ENCODE measurements around the gene COL4A2.

DNA sequence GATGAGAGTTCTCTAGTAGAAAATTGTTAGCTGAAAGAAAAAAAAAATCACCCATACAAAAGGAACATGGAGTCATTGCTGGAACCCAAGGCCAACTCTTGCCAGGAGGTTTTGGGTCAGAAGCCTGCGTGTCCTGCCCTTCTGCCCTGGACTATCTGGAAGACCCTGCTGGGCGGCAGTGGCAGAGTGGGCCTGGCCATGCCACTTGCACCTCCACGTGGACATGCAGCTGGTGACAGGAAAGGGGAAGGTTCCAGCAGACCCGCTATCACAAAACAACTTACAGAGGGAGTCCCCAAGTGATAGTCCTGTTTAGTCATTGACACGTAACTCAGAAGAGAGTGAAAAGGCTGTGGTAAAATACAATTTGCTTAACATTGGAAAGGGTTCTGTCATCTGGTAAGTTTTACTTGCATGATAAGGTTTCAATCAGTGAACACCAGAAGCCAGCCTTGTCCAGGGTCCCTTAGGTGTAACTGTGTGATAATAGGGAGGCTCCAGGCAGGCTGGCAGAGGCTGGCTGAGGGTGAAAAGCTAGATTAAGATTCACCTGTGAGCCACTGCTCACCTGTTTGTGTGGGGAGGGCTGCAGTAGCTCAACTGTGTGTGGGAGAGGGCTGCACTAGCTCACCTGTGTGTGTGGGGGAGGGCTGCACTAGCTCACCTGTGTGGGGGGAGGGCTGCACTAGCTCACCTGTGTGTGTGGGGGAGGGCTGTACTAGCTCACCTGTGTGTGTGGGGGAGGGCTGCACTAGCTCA, 47.8 kb downstream of the COL4A2 start:
- TF ChIP-seq, protein P1, sequence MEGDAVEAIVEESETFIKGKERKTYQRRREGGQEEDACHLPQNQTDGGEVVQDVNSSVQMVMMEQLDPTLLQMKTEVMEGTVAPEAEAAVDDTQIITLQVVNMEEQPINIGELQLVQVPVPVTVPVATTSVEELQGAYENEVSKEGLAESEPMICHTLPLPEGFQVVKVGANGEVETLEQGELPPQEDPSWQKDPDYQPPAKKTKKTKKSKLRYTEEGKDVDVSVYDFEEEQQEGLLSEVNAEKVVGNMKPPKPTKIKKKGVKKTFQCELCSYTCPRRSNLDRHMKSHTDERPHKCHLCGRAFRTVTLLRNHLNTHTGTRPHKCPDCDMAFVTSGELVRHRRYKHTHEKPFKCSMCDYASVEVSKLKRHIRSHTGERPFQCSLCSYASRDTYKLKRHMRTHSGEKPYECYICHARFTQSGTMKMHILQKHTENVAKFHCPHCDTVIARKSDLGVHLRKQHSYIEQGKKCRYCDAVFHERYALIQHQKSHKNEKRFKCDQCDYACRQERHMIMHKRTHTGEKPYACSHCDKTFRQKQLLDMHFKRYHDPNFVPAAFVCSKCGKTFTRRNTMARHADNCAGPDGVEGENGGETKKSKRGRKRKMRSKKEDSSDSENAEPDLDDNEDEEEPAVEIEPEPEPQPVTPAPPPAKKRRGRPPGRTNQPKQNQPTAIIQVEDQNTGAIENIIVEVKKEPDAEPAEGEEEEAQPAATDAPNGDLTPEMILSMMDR (IDR thresholded peaks at IDR 0.05; ENCODE audit: insufficient read depth, low read depth, low read length): no peak
- no peak for TF ChIP-seq EZH2 (IDR thresholded peaks at IDR 0.05; ENCODE audit: insufficient read depth, low read length)

All from astrocyte (in vitro differentiated cells and primary cell).